Chondrocyte (in vitro differentiated cells): ENCODE data around the gene USP17L26. TPM values are rescaled to one million over a fixed set of nuclear protein-coding genes. Genes with fewer than 3 reads are reported as not detected.
"Not testable (repeated sequence)": the region's sequence is repeated elsewhere in the genome, so short reads cannot be mapped to it uniquely, and the experiment has no call there.

Experiments
- DNase-seq: peaks from one replicate; pipeline ENCODE4 v3.0.0; 2021; ENCODE audit warnings: mixed read lengths, low spot score
- H3K27ac Mint-ChIP-seq: one replicate; pipeline ENCODE4 v1.8.0; 2021; ENCODE audit warnings: mild to moderate bottlenecking, moderate library complexity, mixed read lengths; ENCODE audit not compliant: unreplicated experiment
- H3K27me3 Mint-ChIP-seq: 2 replicates; pipeline ENCODE4 v1.8.0; 2021; ENCODE audit warnings: low read depth, mixed read lengths
- H3K36me3 Mint-ChIP-seq: 2 replicates; pipeline ENCODE4 v1.8.0; 2021; ENCODE audit warnings: low read depth, mixed read lengths
- H3K4me1 Mint-ChIP-seq: 2 replicates; pipeline ENCODE4 v1.8.0; 2021; ENCODE audit warnings: low read depth, mild to moderate bottlenecking, mixed read lengths
- H3K4me3 Mint-ChIP-seq: one replicate; pipeline ENCODE4 v1.8.0; 2021; ENCODE audit warnings: mild to moderate bottlenecking, moderate library complexity, mixed read lengths; ENCODE audit not compliant: unreplicated experiment
- H3K9me3 Mint-ChIP-seq: 2 replicates; pipeline ENCODE4 v1.8.0; 2021; ENCODE audit warnings: low read depth, mixed read lengths
- total RNA-seq: library from RNA; stranded (reverse); gene quantifications from 3 replicates; pipeline ENCODE4 v1.2.1, GENCODE V29; 2021
- TF ChIP-seq, protein P1 (sequence below): fragments of 200-600 bp; sonication (generic); IDR thresholded peaks from 2 replicates; pipeline ENCODE4 v1.5.0; 2021; ENCODE audit warnings: antibody characterized with exemption, mild to moderate bottlenecking, moderate library complexity

USP17L26 gene
- total RNA-seq, 1 donor from 2014 or later, result not detected

- peak overlapping the region; percentile 59 for H3K4me3 Mint-ChIP-seq
- not testable (repeated sequence) for H3K9me3 Mint-ChIP-seq, H3K27me3 Mint-ChIP-seq, DNase-seq, H3K27ac Mint-ChIP-seq, H3K36me3 Mint-ChIP-seq, H3K4me1 Mint-ChIP-seq
- TF ChIP-seq, protein P1, sequence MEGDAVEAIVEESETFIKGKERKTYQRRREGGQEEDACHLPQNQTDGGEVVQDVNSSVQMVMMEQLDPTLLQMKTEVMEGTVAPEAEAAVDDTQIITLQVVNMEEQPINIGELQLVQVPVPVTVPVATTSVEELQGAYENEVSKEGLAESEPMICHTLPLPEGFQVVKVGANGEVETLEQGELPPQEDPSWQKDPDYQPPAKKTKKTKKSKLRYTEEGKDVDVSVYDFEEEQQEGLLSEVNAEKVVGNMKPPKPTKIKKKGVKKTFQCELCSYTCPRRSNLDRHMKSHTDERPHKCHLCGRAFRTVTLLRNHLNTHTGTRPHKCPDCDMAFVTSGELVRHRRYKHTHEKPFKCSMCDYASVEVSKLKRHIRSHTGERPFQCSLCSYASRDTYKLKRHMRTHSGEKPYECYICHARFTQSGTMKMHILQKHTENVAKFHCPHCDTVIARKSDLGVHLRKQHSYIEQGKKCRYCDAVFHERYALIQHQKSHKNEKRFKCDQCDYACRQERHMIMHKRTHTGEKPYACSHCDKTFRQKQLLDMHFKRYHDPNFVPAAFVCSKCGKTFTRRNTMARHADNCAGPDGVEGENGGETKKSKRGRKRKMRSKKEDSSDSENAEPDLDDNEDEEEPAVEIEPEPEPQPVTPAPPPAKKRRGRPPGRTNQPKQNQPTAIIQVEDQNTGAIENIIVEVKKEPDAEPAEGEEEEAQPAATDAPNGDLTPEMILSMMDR, result peak; percentile 78
Measured at GRCh38 chr4:9381012-9381534, 46.6 kb downstream of the USP17L26 start.

GRCh38 chr4:9384126-9384525 lies 49.7 kb downstream of the USP17L26 start:
- Mint-ChIP-seq H3K27ac (no peak overlapping the region), H3K27me3 (peaks cover 5% of the 10 kb centered on the region), H3K4me1 (no peaks in the 10 kb centered on the region), H3K4me3 (no peak overlapping the region), H3K36me3 (no peaks in the 10 kb centered on the region), H3K9me3 (no peaks in the 10 kb centered on the region)
- DNase-seq, result no peak
- TF ChIP-seq, protein P1, result no peak

Other genes starting within 250 kb of the USP17L26 start
- gene FAM90A26, start 164.2 kb upstream of the USP17L26 start, total RNA-seq, result not detected in 3 replicates
- gene USP17L10, start 124.0 kb upstream of the USP17L26 start, total RNA-seq, result not detected in 3 replicates
- not detected in 3 replicates for gene USP17L11, start 119.3 kb upstream of the USP17L26 start, total RNA-seq
- not detected in 3 replicates for gene USP17L12, start 114.5 kb upstream of the USP17L26 start, total RNA-seq
- not detected in 3 replicates for gene USP17L13, start 109.8 kb upstream of the USP17L26 start, total RNA-seq
- gene USP17L15, start 100.3 kb upstream of the USP17L26 start, total RNA-seq, result not detected in 3 replicates
- gene USP17L17, start 90.8 kb upstream of the USP17L26 start, total RNA-seq, result not detected in 3 replicates
- gene USP17L18, start 86.0 kb upstream of the USP17L26 start, total RNA-seq, result not detected in 3 replicates
- gene USP17L19, start 81.3 kb upstream of the USP17L26 start, total RNA-seq, result not detected in 3 replicates
- not detected in 3 replicates for gene USP17L20, start 76.5 kb upstream of the USP17L26 start, total RNA-seq
- not detected in 3 replicates for gene USP17L21, start 71.8 kb upstream of the USP17L26 start, total RNA-seq
- not detected in 3 replicates for gene USP17L22, start 67.0 kb upstream of the USP17L26 start, total RNA-seq
- not detected in 3 replicates for gene USP17L24, start 9.5 kb upstream of the USP17L26 start, total RNA-seq
- gene USP17L25, start 4.7 kb upstream of the USP17L26 start, total RNA-seq, result not detected in 3 replicates
- gene USP17L5, start 4.7 kb downstream of the USP17L26 start, total RNA-seq, result not detected in 3 replicates
- not detected in 3 replicates for gene USP17L27, start 9.5 kb downstream of the USP17L26 start, total RNA-seq
- gene USP17L28, start 14.2 kb downstream of the USP17L26 start, total RNA-seq, result not detected in 3 replicates
- not detected in 3 replicates for gene USP17L29, start 19.0 kb downstream of the USP17L26 start, total RNA-seq
- gene USP17L30, start 28.5 kb downstream of the USP17L26 start, total RNA-seq, result not detected in 3 replicates
- gene DEFB131A, start 109.8 kb downstream of the USP17L26 start, total RNA-seq, result not detected in 3 replicates